ENCODE measurements around the gene COL4A4.

The COL4A4 gene

DNA sequence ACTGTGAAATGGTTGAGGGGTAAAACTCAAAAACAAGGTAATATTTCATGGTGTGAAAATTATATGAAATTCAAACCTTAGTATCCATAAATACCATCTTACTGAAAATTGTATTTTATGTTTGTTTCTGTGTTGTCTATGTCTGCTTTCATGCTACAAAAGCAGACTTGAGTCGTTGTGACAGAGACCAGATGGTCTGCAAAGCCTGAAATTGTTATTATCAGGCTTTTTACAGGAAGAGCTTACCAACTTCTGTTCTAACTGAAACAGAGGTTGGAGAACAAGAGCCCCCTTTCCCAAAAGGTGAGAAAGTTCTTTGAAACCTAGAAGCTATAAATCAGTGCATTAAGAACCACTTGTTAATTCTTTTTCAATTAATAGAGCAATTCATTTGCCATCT is 110.0 kb downstream of the COL4A4 start:
- Mint-ChIP-seq H3K4me3 (no peak overlapping the region), H3K4me1 (peaks cover 4% of the 10 kb centered on the region), H3K9me3 (no peaks in the 10 kb centered on the region), H3K27me3 (no peaks in the 10 kb centered on the region), H3K27ac (no peak overlapping the region), H3K36me3 (peaks cover 47% of the 10 kb centered on the region)
- no peak for DNase-seq (ENCODE audit: low spot score in 2 of 2)
- ATAC-seq (ENCODE audit: low read depth), result no peak

DNA sequence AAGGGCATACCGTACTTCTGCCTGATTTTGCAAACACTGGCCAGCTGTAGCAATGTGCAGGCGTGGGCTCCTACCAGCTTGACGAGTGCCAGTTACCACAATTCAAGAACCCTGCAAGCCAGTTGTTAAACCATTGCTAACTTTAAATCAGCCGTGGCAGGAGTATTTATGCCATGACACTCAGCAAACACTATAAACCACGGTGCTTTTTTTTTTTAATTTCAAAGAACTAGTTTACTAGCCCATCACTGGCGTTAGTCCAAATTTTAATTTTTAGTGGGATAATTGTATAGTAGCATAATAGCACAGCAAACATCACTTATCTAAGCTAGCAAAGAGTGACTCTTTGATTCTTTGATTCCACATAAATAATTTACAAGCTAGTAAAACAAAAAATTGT is 111.1 kb downstream of the COL4A4 start:
- ATAC-seq (ENCODE audit: low read depth), result no peak
- Mint-ChIP-seq H3K27me3 (no peaks in the 10 kb centered on the region), H3K9me3 (no peaks in the 10 kb centered on the region), H3K27ac (peak overlapping the region; percentile 57), H3K36me3 (peaks cover 45% of the 10 kb centered on the region), H3K4me3 (no peak overlapping the region), H3K4me1 (no peaks in the 10 kb centered on the region)
- no peak for DNase-seq (ENCODE audit: low spot score in 2 of 2)

DNA sequence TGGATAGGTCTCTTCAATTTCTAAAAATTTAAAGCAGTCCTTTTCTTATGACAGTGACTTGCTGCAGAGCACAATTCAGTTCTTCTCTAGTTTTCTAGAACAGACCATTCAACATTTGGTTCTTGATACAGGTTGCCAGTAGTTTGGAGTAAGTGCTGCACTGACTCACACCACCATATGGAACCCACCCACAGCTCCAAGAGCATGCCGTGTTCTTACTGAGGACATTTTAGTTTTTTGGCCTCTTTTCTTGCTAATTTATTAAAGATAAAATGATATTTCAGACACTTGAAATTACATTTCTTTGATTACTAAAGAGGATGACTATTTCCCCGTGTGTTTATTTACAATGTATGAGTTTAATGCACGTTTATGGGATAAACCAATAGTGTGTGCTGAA is 120.0 kb downstream of the COL4A4 start:
- Mint-ChIP-seq H3K27me3 (no peaks in the 10 kb centered on the region), H3K9me3 (peaks cover 1% of the 10 kb centered on the region), H3K4me1 (no peaks in the 10 kb centered on the region), H3K4me3 (no peak overlapping the region), H3K27ac (no peak overlapping the region), H3K36me3 (peaks cover 43% of the 10 kb centered on the region)
- ATAC-seq (ENCODE audit: low read depth) (no peak), DNase-seq (ENCODE audit: low spot score in 2 of 2) (no peak)

DNA sequence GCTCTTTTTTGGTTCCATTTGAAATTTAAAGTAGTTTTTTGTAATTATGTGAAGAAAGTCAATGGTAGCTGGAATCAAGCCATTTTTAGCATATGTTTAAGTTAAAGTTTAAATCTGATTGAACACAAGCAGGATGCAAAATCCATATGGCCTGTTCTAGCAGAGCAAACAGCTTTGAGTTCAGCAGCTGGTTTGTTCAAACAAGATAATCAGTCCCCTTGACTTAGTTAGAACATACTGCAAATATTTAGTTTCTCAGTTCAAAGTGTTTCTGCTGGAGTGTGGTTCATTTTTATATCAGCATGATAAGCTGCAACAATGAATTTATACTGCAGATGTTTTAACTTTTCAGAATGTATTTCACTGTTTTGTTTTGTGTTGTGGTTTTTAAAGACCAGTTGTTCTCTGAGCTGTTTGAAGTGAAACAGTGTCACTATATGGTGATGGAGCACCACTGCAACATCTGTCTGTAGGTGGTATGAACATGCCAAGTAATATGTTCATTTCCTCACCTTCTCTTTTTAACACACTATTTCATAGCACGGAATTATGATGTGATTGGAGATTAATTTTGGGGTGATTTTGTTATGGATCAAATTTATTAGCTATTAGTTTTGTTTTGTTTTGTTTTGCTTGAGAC is 125.3 kb downstream of the COL4A4 start:
- no peak for ATAC-seq (ENCODE audit: low read depth)
- no peak for DNase-seq (ENCODE audit: low spot score in 2 of 2)
- Mint-ChIP-seq H3K36me3 (peaks cover 55% of the 10 kb centered on the region), H3K4me3 (no peak overlapping the region), H3K27me3 (no peaks in the 10 kb centered on the region), H3K9me3 (peaks cover 11% of the 10 kb centered on the region), H3K27ac (no peak overlapping the region), H3K4me1 (no peaks in the 10 kb centered on the region)

DNA sequence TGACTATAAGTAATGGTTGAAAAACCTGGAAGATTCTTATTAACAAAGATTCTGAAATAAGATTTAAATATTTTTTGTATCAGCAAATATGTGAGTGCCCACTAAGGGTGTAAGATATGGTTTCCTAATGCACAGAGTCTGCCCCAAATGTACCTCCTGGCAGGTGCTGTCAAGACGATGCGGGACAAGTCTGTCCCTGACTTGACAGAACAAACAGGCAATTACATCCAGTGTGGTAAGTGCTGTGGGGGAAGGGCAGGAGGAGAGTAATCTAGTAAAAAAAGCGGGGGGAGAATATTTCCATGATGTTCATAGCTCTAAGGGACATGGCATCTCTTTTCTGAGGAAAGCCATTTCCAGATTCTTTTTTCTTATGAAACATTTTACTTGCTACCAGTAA is 127.5 kb downstream of the COL4A4 start:
- ATAC-seq (ENCODE audit: low read depth), result no peak
- no peak for DNase-seq (ENCODE audit: low spot score in 2 of 2)
- Mint-ChIP-seq H3K27me3 (no peaks in the 10 kb centered on the region), H3K9me3 (peaks cover 11% of the 10 kb centered on the region), H3K4me3 (no peak overlapping the region), H3K27ac (no peak overlapping the region), H3K36me3 (peaks cover 44% of the 10 kb centered on the region), H3K4me1 (no peaks in the 10 kb centered on the region)

DNA sequence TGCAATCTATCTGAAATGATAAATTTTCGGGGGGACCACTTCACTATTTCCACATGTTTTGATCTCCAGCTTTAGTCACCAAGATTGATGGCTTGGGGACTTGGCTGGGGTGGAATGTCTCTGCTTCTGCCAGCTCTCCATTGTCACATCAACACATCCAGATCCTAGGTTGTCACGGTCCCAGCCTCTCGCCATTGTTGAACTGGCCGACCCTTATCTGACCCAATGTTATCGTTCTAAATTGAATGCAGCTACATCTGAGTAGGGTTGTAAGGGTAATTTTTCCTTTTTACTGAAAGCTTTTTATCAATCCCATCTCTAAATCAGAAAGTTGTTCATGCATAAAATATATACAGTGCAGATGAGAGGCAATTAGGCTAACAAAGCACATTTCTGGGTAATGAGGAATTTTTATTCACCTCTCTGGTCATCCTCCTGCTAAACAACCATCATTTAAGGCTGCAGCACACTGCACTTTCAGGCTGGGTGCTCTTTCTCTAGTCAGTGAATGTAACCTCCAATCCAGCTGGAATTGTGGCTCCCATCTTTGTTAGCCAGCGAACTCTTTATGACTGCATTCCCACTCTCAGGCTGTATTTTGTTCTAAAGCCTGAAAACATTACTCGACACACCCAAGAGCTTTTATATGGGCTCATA is 128.2 kb downstream of the COL4A4 start:
- Mint-ChIP-seq H3K9me3 (peaks cover 10% of the 10 kb centered on the region), H3K4me1 (no peaks in the 10 kb centered on the region), H3K4me3 (no peak overlapping the region), H3K36me3 (peaks cover 45% of the 10 kb centered on the region), H3K27ac (no peak overlapping the region), H3K27me3 (no peaks in the 10 kb centered on the region)
- no peak for DNase-seq (ENCODE audit: low spot score in 2 of 2)
- no peak for ATAC-seq (ENCODE audit: low read depth)

DNA sequence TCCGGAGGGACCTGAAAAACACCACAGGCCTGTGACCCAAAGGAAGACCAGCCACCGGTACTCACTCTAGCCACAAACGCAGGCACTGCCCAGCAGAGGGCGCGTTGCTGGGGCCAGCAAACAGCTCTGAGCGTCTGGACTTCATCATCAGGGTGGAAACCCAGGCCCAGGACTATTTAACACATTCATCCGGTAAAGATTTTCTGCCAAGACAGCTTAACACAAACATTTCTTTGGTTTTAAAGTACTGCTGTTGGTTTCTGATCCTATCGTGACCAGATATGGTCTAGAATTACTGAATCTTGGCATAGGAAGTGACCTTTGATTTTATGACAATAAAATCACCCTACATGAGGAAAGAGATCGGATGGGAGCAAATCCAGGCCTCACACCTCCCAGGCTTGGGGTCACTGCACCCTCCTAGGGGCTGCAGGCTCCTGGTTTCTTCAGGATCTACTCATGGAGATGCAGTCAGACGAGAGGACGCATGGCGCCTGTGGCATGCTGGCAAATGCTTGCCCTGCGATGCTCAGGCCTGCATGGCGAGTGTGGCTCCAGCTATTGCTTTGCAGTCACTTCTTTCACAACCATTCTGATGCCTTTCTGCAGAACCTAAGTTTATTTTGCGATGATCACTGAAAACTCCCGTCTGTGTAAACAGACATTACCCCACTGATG is 130.4 kb downstream of the COL4A4 start:
- peak; percentile 29 for ATAC-seq (ENCODE audit: low read depth)
- no peak for DNase-seq (ENCODE audit: low spot score in 2 of 2)
- no peaks in the 10 kb centered on the region for H3K27me3 Mint-ChIP-seq
- H3K36me3 Mint-ChIP-seq, result peaks cover 51% of the 10 kb centered on the region
- no peaks in the 10 kb centered on the region for H3K4me1 Mint-ChIP-seq
- H3K4me3 Mint-ChIP-seq, result no peak overlapping the region
- peaks cover 10% of the 10 kb centered on the region for H3K9me3 Mint-ChIP-seq
- H3K27ac Mint-ChIP-seq, result no peak overlapping the region

DNA sequence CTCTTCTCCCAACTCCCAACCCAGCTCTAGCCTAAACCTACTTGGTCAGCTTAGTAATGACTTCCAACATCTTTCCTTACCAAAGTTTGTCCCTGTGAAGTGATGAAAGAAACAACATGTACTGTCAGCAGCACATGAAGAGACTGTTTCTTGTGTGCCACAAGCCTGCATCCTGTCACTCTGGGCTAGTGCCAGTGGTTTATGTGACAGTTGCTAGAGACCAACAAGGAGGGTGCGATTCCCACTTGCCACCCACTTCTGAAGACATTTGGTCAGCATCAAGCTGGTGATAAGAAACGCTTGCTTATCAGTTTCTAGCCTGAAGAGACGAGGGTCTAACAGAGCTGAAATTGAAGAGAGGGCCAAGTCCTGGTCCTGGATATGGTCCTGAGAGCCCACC is 132.6 kb downstream of the COL4A4 start:
- ATAC-seq (ENCODE audit: low read depth) (no peak), DNase-seq (ENCODE audit: low spot score in 2 of 2) (no peak)
- no peak overlapping the region for H3K4me3 Mint-ChIP-seq
- H3K9me3 Mint-ChIP-seq, result peaks cover 2% of the 10 kb centered on the region
- H3K36me3 Mint-ChIP-seq, result peaks cover 45% of the 10 kb centered on the region
- no peaks in the 10 kb centered on the region for H3K4me1 Mint-ChIP-seq
- H3K27ac Mint-ChIP-seq, result peak overlapping the region; percentile 36
- H3K27me3 Mint-ChIP-seq, result no peaks in the 10 kb centered on the region

DNA sequence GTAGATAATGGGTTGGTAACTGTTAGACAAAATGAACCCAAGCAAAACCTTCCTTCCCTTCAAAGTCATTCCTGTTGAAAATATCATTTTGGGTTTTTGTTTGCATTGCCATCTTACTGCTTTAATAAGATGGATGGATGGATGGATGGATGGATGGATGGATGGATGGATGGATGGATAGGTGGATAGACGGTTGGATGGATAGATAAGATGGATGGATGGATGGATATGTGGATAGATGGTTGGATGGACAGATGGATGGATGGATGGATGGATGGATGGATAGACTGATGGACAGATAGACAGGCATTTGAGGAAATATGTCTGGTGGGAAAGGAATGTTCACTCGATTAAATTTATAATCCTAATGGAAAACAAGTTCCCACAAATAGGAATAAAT is 133.2 kb downstream of the COL4A4 start:
- Mint-ChIP-seq H3K4me1 (no peaks in the 10 kb centered on the region), H3K27me3 (no peaks in the 10 kb centered on the region)
- no peak for ATAC-seq (ENCODE audit: low read depth)

DNA sequence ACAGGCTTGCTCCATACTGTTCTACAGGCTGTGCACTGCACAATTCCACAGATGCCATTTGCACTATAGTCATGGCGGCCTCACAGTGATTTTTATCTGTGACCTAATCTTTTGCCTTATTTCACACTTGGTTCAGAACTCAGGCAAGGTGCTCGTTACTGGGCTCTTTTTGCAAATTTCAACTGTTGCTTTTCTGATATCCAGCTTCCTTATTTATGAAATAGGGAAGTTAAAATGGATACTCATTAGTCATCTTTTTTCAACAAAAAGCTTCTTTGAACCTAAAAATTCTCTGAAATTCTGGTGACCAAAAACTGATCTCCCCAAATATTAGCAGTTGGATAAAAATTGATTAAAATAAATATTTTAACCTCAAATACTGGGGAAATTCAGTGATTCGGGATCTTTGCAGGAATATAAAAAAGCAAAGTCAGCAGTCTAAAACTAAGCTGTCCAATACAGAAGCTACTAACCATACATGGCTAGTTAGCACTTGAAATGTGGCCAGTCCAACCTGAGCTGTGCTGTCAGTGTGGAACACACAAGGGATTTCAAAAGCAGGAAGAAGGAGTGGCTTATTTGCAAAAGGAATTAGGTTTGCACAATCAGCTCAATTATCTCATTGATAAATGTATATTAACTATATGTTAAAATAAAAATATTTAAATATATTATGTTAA is 134.4 kb downstream of the COL4A4 start:
- H3K9me3 Mint-ChIP-seq, result no peaks in the 10 kb centered on the region
- no peak overlapping the region for H3K27ac Mint-ChIP-seq
- H3K4me1 Mint-ChIP-seq, result no peaks in the 10 kb centered on the region
- ATAC-seq (ENCODE audit: low read depth) (no peak), DNase-seq (ENCODE audit: low spot score in 2 of 2) (no peak)
- peaks cover 37% of the 10 kb centered on the region for H3K36me3 Mint-ChIP-seq
- H3K4me3 Mint-ChIP-seq, result no peak overlapping the region
- H3K27me3 Mint-ChIP-seq, result no peaks in the 10 kb centered on the region

More for the DNA sequence above, 133.2 kb downstream of the COL4A4 start:
- peaks cover 2% of the 10 kb centered on the region for H3K9me3 Mint-ChIP-seq
- DNase-seq (ENCODE audit: low spot score in 2 of 2), result no peak
- no peak overlapping the region for H3K27ac Mint-ChIP-seq
- H3K4me3 Mint-ChIP-seq, result no peak overlapping the region
- H3K36me3 Mint-ChIP-seq, result peaks cover 42% of the 10 kb centered on the region

DNA sequence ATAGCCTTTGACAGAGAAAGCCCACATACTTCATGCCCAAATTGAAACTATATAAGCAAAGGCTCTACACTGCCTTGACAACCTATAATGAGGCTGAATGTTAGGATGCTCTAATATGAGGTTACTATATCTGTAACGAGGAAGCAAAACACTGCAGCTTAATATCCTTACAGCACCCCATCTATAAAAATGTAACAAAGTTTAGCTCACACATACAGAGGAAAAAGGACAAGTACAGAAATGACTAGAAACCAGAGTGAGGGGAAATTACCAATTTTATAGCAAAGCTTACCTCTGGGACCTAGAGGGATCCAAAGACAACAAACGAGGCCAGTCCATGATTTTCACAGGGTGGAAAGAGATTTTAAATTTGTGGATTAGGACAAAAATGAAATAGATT is 138.5 kb downstream of the COL4A4 start:
- no peaks in the 10 kb centered on the region for H3K27me3 Mint-ChIP-seq
- no peak overlapping the region for H3K4me3 Mint-ChIP-seq
- H3K36me3 Mint-ChIP-seq, result peaks cover 36% of the 10 kb centered on the region
- H3K9me3 Mint-ChIP-seq, result no peaks in the 10 kb centered on the region
- no peak for DNase-seq (ENCODE audit: low spot score in 2 of 2)
- H3K27ac Mint-ChIP-seq, result no peak overlapping the region
- no peak for ATAC-seq (ENCODE audit: low read depth)
- no peaks in the 10 kb centered on the region for H3K4me1 Mint-ChIP-seq

DNA sequence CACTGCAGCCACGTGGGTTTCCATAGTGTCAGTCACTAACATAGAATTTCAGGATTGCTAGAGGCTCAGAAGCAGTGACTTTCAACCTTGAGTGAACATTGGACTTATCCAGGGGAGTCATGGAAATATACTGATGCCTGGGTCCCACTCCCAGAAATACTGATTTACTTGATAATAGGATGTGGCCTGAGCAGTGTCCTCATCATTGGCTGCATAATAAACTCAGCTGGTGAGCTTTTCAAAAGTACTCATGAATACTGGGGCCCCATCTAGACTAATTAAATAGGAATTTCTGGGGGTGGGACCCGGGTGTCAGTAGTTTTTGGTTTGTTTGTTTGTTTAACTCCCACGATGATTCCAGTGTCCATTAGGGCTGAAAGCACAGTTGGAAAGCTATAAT is 141.4 kb downstream of the COL4A4 start:
- H3K4me3 Mint-ChIP-seq, result no peak overlapping the region
- DNase-seq (ENCODE audit: low spot score in 2 of 2) (no peak), ATAC-seq (ENCODE audit: low read depth) (no peak)
- no peaks in the 10 kb centered on the region for H3K4me1 Mint-ChIP-seq
- peaks cover 32% of the 10 kb centered on the region for H3K36me3 Mint-ChIP-seq
- no peak overlapping the region for H3K27ac Mint-ChIP-seq
- H3K27me3 Mint-ChIP-seq, result no peaks in the 10 kb centered on the region
- H3K9me3 Mint-ChIP-seq, result no peaks in the 10 kb centered on the region

DNA sequence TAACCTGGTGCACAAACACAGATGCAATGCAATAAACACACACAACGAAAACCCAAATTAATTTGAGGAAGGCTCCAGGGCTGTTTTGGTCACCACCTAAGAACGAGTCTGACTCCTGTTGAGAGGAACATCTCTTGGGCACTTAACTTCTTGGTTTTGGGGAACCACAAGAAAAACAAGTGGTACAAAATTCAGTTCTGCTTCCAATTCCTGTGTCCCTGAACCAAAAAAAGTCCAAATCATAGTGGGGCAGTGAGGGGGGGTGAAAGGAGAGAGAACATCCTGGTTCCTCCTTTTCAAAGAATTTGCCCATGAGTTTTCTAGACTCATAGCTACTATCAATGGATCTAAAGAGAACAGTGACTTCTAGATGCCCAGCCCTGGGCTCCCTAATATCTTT is 143.6 kb downstream of the COL4A4 start:
- Mint-ChIP-seq H3K4me3 (no peak overlapping the region), H3K27me3 (no peaks in the 10 kb centered on the region), H3K9me3 (no peaks in the 10 kb centered on the region), H3K4me1 (no peaks in the 10 kb centered on the region), H3K36me3 (peaks cover 34% of the 10 kb centered on the region), H3K27ac (no peak overlapping the region)
- ATAC-seq (ENCODE audit: low read depth) (no peak), DNase-seq (ENCODE audit: low spot score in 2 of 2) (no peak)

DNA sequence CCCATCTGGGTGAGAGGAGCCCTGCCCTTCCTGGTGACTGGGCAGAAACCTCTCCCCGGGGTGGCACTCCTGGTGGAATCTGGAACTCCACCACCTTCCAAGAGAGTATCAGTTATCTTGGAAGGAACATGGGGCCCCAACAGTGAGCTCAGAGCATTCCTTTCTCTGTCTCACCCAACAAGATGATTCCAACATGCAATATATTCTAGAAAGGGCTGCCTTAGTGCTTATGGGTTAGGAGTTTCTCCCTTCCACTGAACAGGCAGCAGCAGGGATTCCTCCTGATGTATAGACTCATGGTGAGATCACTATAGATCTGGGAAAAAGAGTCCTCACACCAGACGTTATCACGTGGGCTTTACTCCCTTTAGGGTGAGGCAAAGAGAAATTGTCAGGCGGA is 147.1 kb downstream of the COL4A4 start:
- H3K36me3 Mint-ChIP-seq, result peaks cover 33% of the 10 kb centered on the region
- peak overlapping the region; percentile 55 for H3K27ac Mint-ChIP-seq
- H3K4me3 Mint-ChIP-seq, result no peak overlapping the region
- no peaks in the 10 kb centered on the region for H3K9me3 Mint-ChIP-seq
- ATAC-seq (ENCODE audit: low read depth) (no peak), DNase-seq (ENCODE audit: low spot score in 2 of 2) (no peak)
- H3K4me1 Mint-ChIP-seq, result no peaks in the 10 kb centered on the region
- H3K27me3 Mint-ChIP-seq, result no peaks in the 10 kb centered on the region
